Measurements from ENCODE around the gene AGAP1. TPM values are rescaled to one million over a fixed set of nuclear protein-coding genes. Genes with fewer than 3 reads are reported as not detected.

The AGAP1 gene
- total and polyA plus RNA-seq, 4 donors, result 2.0 to 8.5 (median 5.4) TPM

- no peak for TF ChIP-seq RAD21 (IDR thresholded peaks at IDR 0.05)
These were observed 215.4 kb downstream of the AGAP1 start (continued) for GRCh38 chr2:235709124-235709813.

- TF ChIP-seq FOXA1 (IDR thresholded peaks at IDR 0.05) (no peak), RXRA (IDR thresholded peaks at IDR 0.05) (no peak)
- 93% methylated on average over 27 of the region's 27 CpGs for WGBS
- DNase-seq (ENCODE audit: low spot score), result no peak
- Histone ChIP-seq H3K4me3 (ENCODE audit: low read depth in 1 of 3, low read length in 3 of 3) (no peak overlapping the region), H3K4me1 (ENCODE audit: control insufficient read depth in 4 of 4, insufficient read depth in 4 of 4, low read length in 3 of 4) (no peaks in the 10 kb centered on the region), H3K27ac (ENCODE audit: low read depth in 1 of 2, low read length in 2 of 2) (no peak overlapping the region), H3K36me3 (ENCODE audit: control insufficient read depth in 4 of 4, insufficient read depth in 3 of 4, low read depth in 1 of 4, low read length in 3 of 4) (no peaks in the 10 kb centered on the region), H3K9me3 (ENCODE audit: control insufficient read depth in 4 of 4, low read length in 3 of 4) (no peaks in the 10 kb centered on the region), H3K27me3 (ENCODE audit: control insufficient read depth in 4 of 4, insufficient read depth in 4 of 4, low read length in 3 of 4) (no peaks in the 10 kb centered on the region), H3K9ac (ENCODE audit: low read depth in 1 of 2, low read length in 2 of 2) (no peak overlapping the region)
These were observed 216.4 kb downstream of the AGAP1 start for GRCh38 chr2:235709969-235710879.

GRCh38 chr2:235710933-235711332 lies 217.1 kb downstream of the AGAP1 start:
- no peaks in the 10 kb centered on the region for H3K4me1 ChIP-seq (ENCODE audit: control insufficient read depth in 4 of 4, insufficient read depth in 4 of 4, low read length in 3 of 4)
- no peak overlapping the region for H3K27ac ChIP-seq (ENCODE audit: low read depth in 1 of 2, low read length in 2 of 2)
- no peaks in the 10 kb centered on the region for H3K9me3 ChIP-seq (ENCODE audit: control insufficient read depth in 4 of 4, low read length in 3 of 4)
- H3K27me3 ChIP-seq (ENCODE audit: control insufficient read depth in 4 of 4, insufficient read depth in 4 of 4, low read length in 3 of 4), result no peaks in the 10 kb centered on the region
- no peaks in the 10 kb centered on the region for H3K36me3 ChIP-seq (ENCODE audit: control insufficient read depth in 4 of 4, insufficient read depth in 3 of 4, low read depth in 1 of 4, low read length in 3 of 4)
- DNase-seq (ENCODE audit: low spot score), result no peak
- 97% methylated on average over 11 of the region's 11 CpGs for WGBS
- no peak for TF ChIP-seq RXRA (IDR thresholded peaks at IDR 0.05)
- TF ChIP-seq TAF1 (conservative IDR thresholded peaks at IDR 0.05), result no peak
- no peak for TF ChIP-seq FOXA1 (IDR thresholded peaks at IDR 0.05)
- TF ChIP-seq ATF3 (IDR thresholded peaks at IDR 0.05), result no peak
- no peak for TF ChIP-seq CTCF (IDR thresholded peaks at IDR 0.05; ENCODE audit: low read depth, low read length, missing input control)
- no peak for TF ChIP-seq JUND (IDR thresholded peaks at IDR 0.05)
- TF ChIP-seq HNF4G (IDR thresholded peaks at IDR 0.05), result no peak
- H3K4me3 ChIP-seq (ENCODE audit: low read depth in 1 of 3, low read length in 3 of 3), result no peak overlapping the region
- no peak overlapping the region for H3K9ac ChIP-seq (ENCODE audit: low read depth in 1 of 2, low read length in 2 of 2)

- no peaks in the 10 kb centered on the region for H3K36me3 ChIP-seq (ENCODE audit: control insufficient read depth in 4 of 4, insufficient read depth in 3 of 4, low read depth in 1 of 4, low read length in 3 of 4)
- no peaks in the 10 kb centered on the region for H3K4me1 ChIP-seq (ENCODE audit: control insufficient read depth in 4 of 4, insufficient read depth in 4 of 4, low read length in 3 of 4)
- no peak overlapping the region for H3K9ac ChIP-seq (ENCODE audit: low read depth in 1 of 2, low read length in 2 of 2)
- TF ChIP-seq ATF3 (IDR thresholded peaks at IDR 0.05) (no peak), EGR1 (IDR thresholded peaks at IDR 0.05; ENCODE audit: low read depth in 2 of 2) (no peak)
- H3K4me3 ChIP-seq (ENCODE audit: low read depth in 1 of 3, low read length in 3 of 3), result no peak overlapping the region
- 92% methylated on average over 11 of the region's 11 CpGs for WGBS
- no peaks in the 10 kb centered on the region for H3K27me3 ChIP-seq (ENCODE audit: control insufficient read depth in 4 of 4, insufficient read depth in 4 of 4, low read length in 3 of 4)
- no peak for DNase-seq (ENCODE audit: low spot score)
- no peaks in the 10 kb centered on the region for H3K9me3 ChIP-seq (ENCODE audit: control insufficient read depth in 4 of 4, low read length in 3 of 4)
- no peak overlapping the region for H3K27ac ChIP-seq (ENCODE audit: low read depth in 1 of 2, low read length in 2 of 2)
These were observed 217.7 kb downstream of the AGAP1 start for GRCh38 chr2:235711527-235711926.

All from liver (tissue), 9 donors.